RWPE2 (cell line): Measurements from ENCODE around the gene SNAP91.
A peak's percentile ranks its signal among the peaks of the same experiment; 100 is the strongest.
"Not testable (repeated sequence)": the region's sequence is repeated elsewhere in the genome, so short reads cannot be mapped to it uniquely, and the experiment has no call there.

Experiments
- ATAC-seq: fragments of 200-7000 bp; cut with Tn5 transposase; 3 replicates; pipeline ENCODE4 v1.9.1; 2021; ENCODE audit warnings: low read depth
- DNase-seq: peaks from one replicate; pipeline ENCODE4 v3.0.0-alpha.2; 2020; ENCODE audit warnings: low spot score
- H3K27ac ChIP-seq: fragments of 450-650 bp; 2 replicates; pipeline ENCODE4 v1.5.1; 2017; ENCODE audit warnings: mild to moderate bottlenecking; ENCODE audit not compliant: poor library complexity, severe bottlenecking
- H3K27me3 ChIP-seq: fragments of 250-450 bp; sonication (Bioruptor Pico); 2 replicates; pipeline ENCODE4 v1.5.1; 2021; ENCODE audit warnings: mild to moderate bottlenecking, moderate library complexity; ENCODE audit not compliant: insufficient read depth, poor library complexity, severe bottlenecking
- H3K36me3 ChIP-seq: fragments of 250-450 bp; sonication (Bioruptor Pico); 2 replicates; pipeline ENCODE4 v1.5.1; 2020; ENCODE audit warnings: low read depth, mild to moderate bottlenecking, moderate library complexity
- H3K4me1 ChIP-seq: fragments of 250-450 bp; sonication (Bioruptor Pico); 2 replicates; pipeline ENCODE4 v1.5.1; 2021; ENCODE audit warnings: mild to moderate bottlenecking, moderate library complexity; ENCODE audit not compliant: insufficient read depth, poor library complexity, severe bottlenecking
- H3K4me3 ChIP-seq: fragments of 250-450 bp; sonication (Bioruptor Pico); 2 replicates; pipeline ENCODE4 v1.5.1; 2021; ENCODE audit warnings: mild to moderate bottlenecking, moderate library complexity; ENCODE audit not compliant: severe bottlenecking
- H3K9me3 ChIP-seq: fragments of 250-450 bp; sonication (Bioruptor Pico); 2 replicates; pipeline ENCODE4 v1.5.1; 2021; ENCODE audit warnings: mild to moderate bottlenecking, moderate library complexity; ENCODE audit not compliant: severe bottlenecking
- TF ChIP-seq, protein P1 (sequence below): fragments of 450-650 bp; IDR thresholded peaks from one replicate; pipeline ENCODE4 v1.5.1; 2017; ENCODE audit warnings: mild to moderate bottlenecking, moderate library complexity; ENCODE audit not compliant: poor library complexity, severe bottlenecking

Gene SNAP91, protein sequence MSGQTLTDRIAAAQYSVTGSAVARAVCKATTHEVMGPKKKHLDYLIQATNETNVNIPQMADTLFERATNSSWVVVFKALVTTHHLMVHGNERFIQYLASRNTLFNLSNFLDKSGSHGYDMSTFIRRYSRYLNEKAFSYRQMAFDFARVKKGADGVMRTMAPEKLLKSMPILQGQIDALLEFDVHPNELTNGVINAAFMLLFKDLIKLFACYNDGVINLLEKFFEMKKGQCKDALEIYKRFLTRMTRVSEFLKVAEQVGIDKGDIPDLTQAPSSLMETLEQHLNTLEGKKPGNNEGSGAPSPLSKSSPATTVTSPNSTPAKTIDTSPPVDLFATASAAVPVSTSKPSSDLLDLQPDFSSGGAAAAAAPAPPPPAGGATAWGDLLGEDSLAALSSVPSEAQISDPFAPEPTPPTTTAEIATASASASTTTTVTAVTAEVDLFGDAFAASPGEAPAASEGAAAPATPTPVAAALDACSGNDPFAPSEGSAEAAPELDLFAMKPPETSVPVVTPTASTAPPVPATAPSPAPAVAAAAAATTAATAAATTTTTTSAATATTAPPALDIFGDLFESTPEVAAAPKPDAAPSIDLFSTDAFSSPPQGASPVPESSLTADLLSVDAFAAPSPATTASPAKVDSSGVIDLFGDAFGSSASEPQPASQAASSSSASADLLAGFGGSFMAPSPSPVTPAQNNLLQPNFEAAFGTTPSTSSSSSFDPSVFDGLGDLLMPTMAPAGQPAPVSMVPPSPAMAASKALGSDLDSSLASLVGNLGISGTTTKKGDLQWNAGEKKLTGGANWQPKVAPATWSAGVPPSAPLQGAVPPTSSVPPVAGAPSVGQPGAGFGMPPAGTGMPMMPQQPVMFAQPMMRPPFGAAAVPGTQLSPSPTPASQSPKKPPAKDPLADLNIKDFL

DNA sequence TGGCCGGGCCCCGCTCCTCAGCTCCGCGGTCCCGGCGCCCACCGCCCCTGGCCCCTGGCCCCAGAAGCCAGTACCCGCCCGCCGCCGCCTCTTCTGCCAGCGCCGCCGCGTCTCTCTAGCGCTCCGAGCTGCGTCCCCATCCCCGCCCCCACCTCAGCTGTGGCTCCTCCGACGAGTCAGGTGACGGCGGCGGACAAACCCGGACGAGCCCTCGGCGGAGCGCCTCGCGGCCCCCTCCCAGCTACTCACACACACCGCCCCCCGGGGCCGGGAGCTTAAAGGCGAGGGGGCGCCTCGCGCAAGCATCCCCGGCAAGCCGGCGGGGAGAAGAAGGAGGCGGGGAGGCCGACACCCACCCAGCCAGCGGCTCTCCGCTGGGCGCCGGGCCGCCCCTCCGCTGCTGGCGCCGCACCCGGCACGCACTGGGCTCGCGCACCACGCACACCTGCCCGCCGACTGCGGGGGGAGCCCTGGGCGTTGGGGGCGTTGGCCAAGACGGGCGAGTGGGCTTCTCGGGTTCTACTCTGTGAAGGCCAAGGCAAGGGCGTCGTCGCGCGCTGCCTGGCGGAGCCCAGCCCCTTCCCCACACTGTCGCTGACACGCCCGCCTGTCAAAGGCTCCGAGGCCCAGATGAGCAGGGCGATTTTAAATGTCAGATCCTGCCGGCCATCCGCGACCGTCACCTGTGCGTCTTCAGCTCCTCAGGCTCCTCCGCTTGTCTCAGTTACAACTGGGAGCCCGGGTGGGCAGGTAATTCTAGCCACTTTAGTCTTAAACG is at the start of gene SNAP91:
Gene SNAP91, minus strand, starts transcription at position 132 of the 778 bp plus-strand sequence. CDS start 1,174 bp downstream, outside the sequence.
- H3K4me3 ChIP-seq, result peak within 1 kb of the TSS; percentile 40
- TF ChIP-seq, protein P1, sequence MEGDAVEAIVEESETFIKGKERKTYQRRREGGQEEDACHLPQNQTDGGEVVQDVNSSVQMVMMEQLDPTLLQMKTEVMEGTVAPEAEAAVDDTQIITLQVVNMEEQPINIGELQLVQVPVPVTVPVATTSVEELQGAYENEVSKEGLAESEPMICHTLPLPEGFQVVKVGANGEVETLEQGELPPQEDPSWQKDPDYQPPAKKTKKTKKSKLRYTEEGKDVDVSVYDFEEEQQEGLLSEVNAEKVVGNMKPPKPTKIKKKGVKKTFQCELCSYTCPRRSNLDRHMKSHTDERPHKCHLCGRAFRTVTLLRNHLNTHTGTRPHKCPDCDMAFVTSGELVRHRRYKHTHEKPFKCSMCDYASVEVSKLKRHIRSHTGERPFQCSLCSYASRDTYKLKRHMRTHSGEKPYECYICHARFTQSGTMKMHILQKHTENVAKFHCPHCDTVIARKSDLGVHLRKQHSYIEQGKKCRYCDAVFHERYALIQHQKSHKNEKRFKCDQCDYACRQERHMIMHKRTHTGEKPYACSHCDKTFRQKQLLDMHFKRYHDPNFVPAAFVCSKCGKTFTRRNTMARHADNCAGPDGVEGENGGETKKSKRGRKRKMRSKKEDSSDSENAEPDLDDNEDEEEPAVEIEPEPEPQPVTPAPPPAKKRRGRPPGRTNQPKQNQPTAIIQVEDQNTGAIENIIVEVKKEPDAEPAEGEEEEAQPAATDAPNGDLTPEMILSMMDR, result no peak
- H3K27me3 ChIP-seq, result peaks cover 55% of the 10 kb centered on the region
- no peak within 1 kb of the TSS for H3K27ac ChIP-seq
- H3K9me3 ChIP-seq, result peaks cover 2% of the 10 kb centered on the region
- no peaks in the 10 kb centered on the region for H3K4me1 ChIP-seq
- peak; percentile 51 for DNase-seq
- peak; percentile 57 for ATAC-seq
- H3K36me3 ChIP-seq, result no peaks in the 10 kb centered on the region

DNA sequence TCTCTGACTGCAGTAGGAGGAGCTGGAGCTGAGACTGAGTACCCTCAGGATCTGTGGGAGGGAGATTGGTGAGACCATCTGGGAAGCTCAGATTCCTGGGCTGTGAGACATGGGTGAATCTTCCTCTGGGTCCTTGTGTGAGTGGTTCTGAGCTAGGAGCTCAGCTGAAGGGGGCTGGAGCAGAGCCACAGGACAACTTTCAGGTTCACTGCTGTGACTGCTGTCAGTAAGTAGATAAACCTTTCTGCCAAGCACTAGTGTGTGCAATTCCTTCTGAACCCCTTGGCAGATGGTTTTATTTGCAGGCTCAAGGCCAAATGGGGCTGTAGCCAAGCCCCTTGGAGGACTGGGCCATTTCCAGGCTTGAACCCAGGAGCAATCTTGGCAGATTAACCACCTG is 49.6 kb upstream of the SNAP91 start:
- no peak for ATAC-seq
- Histone ChIP-seq H3K9me3 (no peaks in the 10 kb centered on the region), H3K4me3 (no peak overlapping the region), H3K27ac (no peak overlapping the region), H3K36me3 (no peaks in the 10 kb centered on the region), H3K4me1 (no peaks in the 10 kb centered on the region), H3K27me3 (no peaks in the 10 kb centered on the region)
- DNase-seq, result no peak
- TF ChIP-seq, protein P1, result no peak

DNA sequence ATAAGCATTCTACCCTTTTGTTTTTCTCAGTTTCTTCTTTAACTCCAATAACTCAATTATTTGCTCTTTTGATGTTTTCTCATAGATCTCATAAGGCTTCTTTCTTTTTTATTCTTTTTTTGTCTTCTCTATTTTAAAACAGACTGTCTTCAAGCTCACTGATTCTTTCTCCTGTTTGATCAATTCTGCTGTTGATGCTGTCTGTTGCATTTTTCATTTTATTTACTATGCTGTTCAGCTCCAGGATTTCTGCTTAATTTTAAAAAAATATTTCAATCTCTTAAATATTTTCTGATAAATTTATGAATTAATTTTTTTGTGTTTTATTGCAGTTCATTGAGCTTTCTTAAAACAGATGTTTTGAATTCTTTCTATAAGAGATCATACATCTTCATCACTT is 48.1 kb upstream of the SNAP91 start:
- H3K36me3 ChIP-seq, result no peaks in the 10 kb centered on the region
- TF ChIP-seq, protein P1, result no peak
- H3K4me1 ChIP-seq, result no peaks in the 10 kb centered on the region
- H3K27me3 ChIP-seq, result no peaks in the 10 kb centered on the region
- no peak for ATAC-seq
- H3K27ac ChIP-seq, result no peak overlapping the region
- DNase-seq, result no peak
- no peak overlapping the region for H3K4me3 ChIP-seq
- no peaks in the 10 kb centered on the region for H3K9me3 ChIP-seq

DNA sequence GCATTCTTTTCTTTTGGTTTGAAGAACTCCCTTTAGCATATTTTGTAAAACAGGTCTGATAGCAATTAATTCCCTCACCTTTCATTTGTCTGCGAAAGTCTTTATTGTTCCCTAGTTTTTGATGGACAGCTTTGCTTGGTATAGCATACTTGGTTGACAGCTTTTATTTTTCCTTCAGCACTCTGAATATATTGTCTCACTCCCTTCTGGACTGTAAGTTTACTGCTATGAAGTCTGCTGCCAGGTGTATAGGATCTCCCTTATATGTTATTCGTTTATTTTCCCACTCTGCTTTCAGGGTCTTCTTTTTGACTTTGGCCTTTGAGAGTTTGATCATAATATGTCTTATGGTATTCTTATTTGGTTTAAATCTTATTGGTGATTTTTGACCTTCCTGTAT is 47.7 kb upstream of the SNAP91 start:
- Histone ChIP-seq H3K4me1 (no peaks in the 10 kb centered on the region), H3K4me3 (no peak overlapping the region), H3K9me3 (no peaks in the 10 kb centered on the region), H3K36me3 (no peaks in the 10 kb centered on the region), H3K27ac (no peak overlapping the region), H3K27me3 (no peaks in the 10 kb centered on the region)
- TF ChIP-seq, protein P1, result no peak
- no peak for DNase-seq
- no peak for ATAC-seq

DNA sequence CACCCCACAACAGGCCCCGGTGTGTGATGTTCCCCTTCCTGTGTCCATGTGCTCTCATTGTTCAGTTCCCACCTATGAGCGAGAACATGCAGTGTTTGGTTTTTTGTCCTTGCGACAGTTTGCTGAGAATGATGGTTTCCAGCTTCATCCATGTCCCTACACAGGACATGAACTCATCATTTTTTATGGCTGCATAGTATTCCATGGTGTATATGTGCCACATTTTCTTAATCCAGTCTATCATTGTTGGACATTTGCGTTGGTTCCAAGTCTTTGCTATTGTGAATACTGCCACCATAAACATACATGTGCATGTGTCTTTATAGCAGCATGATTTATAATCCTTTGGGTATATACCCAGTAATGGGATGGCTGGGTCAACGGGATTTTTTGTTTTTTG is 43.5 kb upstream of the SNAP91 start:
- not testable (repeated sequence) for H3K4me3 ChIP-seq, DNase-seq, H3K27ac ChIP-seq, H3K36me3 ChIP-seq, H3K9me3 ChIP-seq, ATAC-seq, H3K4me1 ChIP-seq, H3K27me3 ChIP-seq
